ENCODE results near the gene SLC22A4.
A peak's percentile ranks its signal among the peaks of the same experiment; 100 is the strongest.

Gene SLC22A4

GRCh38 chr5:132310141-132310834 is 16.1 kb downstream of the SLC22A4 start:
- no peaks in the 10 kb centered on the region for H3K27me3 ChIP-seq (ENCODE audit: control insufficient read depth, insufficient read depth, low read length)
- no peak overlapping the region for H3K9ac ChIP-seq (ENCODE audit: low read length)
- H3K36me3 ChIP-seq (ENCODE audit: control insufficient read depth, insufficient read depth, low read length) = no peaks in the 10 kb centered on the region
- no peaks in the 10 kb centered on the region; the same call in 1 of the 2 replicates for H3K4me1 ChIP-seq (ENCODE audit: control insufficient read depth, insufficient read depth, low read length)
- H3K27ac ChIP-seq (ENCODE audit: low read depth, low read length) = no peak overlapping the region
- H3K9me3 ChIP-seq (ENCODE audit: control insufficient read depth, insufficient read depth, low read depth, low read length) = peaks cover 2% of the 10 kb centered on the region; the same call in 1 of the 2 replicates
- H3K4me3 ChIP-seq (ENCODE audit: low read depth, low read length) = no peak overlapping the region

DNA sequence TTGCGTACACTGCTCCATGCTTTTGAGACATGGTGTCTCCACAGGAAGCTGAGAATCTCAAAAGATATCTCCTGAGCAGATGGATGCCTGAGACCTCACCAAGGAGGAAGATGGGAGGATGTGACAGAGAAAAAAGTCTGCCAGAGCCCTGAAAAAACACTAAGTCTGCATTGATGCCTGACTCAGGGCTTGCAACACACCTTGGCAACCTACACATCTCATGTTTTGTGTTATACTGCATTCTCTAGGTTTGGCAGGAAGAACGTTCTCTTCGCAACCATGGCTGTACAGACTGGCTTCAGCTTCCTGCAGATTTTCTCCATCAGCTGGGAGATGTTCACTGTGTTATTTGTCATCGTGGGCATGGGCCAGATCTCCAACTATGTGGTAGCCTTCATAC is 19.2 kb downstream of the SLC22A4 start:
- Histone ChIP-seq H3K36me3 (ENCODE audit: control insufficient read depth, insufficient read depth, low read length) (no peaks in the 10 kb centered on the region), H3K9ac (ENCODE audit: low read length) (no peak overlapping the region), H3K4me3 (ENCODE audit: low read depth, low read length) (no peak overlapping the region), H3K9me3 (ENCODE audit: control insufficient read depth, insufficient read depth, low read depth, low read length) (no peaks in the 10 kb centered on the region), H3K4me1 (ENCODE audit: control insufficient read depth, insufficient read depth, low read length) (no peaks in the 10 kb centered on the region; the same call in 1 of the 2 replicates), H3K27me3 (ENCODE audit: control insufficient read depth, insufficient read depth, low read length) (no peaks in the 10 kb centered on the region), H3K27ac (ENCODE audit: low read depth, low read length) (no peak overlapping the region)

GRCh38 chr5:132313961-132314432 is 19.8 kb downstream of the SLC22A4 start:
- Histone ChIP-seq H3K27ac (ENCODE audit: low read depth, low read length) (no peak overlapping the region), H3K4me3 (ENCODE audit: low read depth, low read length) (no peak overlapping the region), H3K27me3 (ENCODE audit: control insufficient read depth, insufficient read depth, low read length) (no peaks in the 10 kb centered on the region), H3K9me3 (ENCODE audit: control insufficient read depth, insufficient read depth, low read depth, low read length) (no peaks in the 10 kb centered on the region), H3K9ac (ENCODE audit: low read length) (no peak overlapping the region), H3K36me3 (ENCODE audit: control insufficient read depth, insufficient read depth, low read length) (no peaks in the 10 kb centered on the region), H3K4me1 (ENCODE audit: control insufficient read depth, insufficient read depth, low read length) (no peaks in the 10 kb centered on the region; the same call in 1 of the 2 replicates)

GRCh38 chr5:132315529-132316067 is 21.4 kb downstream of the SLC22A4 start:
- Histone ChIP-seq H3K27ac (ENCODE audit: low read depth, low read length) (no peak overlapping the region), H3K9ac (ENCODE audit: low read length) (no peak overlapping the region), H3K4me1 (ENCODE audit: control insufficient read depth, insufficient read depth, low read length) (no peaks in the 10 kb centered on the region; the same call in 1 of the 2 replicates)

GRCh38 chr5:132319975-132320374 is 25.8 kb downstream of the SLC22A4 start:
- H3K36me3 ChIP-seq (ENCODE audit: control insufficient read depth, insufficient read depth, low read length) = no peaks in the 10 kb centered on the region

More at GRCh38 chr5:132315529-132316067, 21.4 kb downstream of the SLC22A4 start:
- Histone ChIP-seq H3K27me3 (ENCODE audit: control insufficient read depth, insufficient read depth, low read length) (no peaks in the 10 kb centered on the region), H3K9me3 (ENCODE audit: control insufficient read depth, insufficient read depth, low read depth, low read length) (no peaks in the 10 kb centered on the region), H3K36me3 (ENCODE audit: control insufficient read depth, insufficient read depth, low read length) (no peaks in the 10 kb centered on the region), H3K4me3 (ENCODE audit: low read depth, low read length) (no peak overlapping the region)

GRCh38 chr5:132321109-132321721 is 27.0 kb downstream of the SLC22A4 start:
- Histone ChIP-seq H3K27ac (ENCODE audit: low read depth, low read length) (no peak overlapping the region), H3K9ac (ENCODE audit: low read length) (no peak overlapping the region), H3K9me3 (ENCODE audit: control insufficient read depth, insufficient read depth, low read depth, low read length) (no peaks in the 10 kb centered on the region), H3K4me3 (ENCODE audit: low read depth, low read length) (no peak overlapping the region), H3K36me3 (ENCODE audit: control insufficient read depth, insufficient read depth, low read length) (no peaks in the 10 kb centered on the region), H3K4me1 (ENCODE audit: control insufficient read depth, insufficient read depth, low read length) (peaks cover 15% of the 10 kb centered on the region), H3K27me3 (ENCODE audit: control insufficient read depth, insufficient read depth, low read length) (no peaks in the 10 kb centered on the region)

More at GRCh38 chr5:132319975-132320374, 25.8 kb downstream of the SLC22A4 start:
- H3K27me3 ChIP-seq (ENCODE audit: control insufficient read depth, insufficient read depth, low read length) = no peaks in the 10 kb centered on the region
- no peaks in the 10 kb centered on the region for H3K9me3 ChIP-seq (ENCODE audit: control insufficient read depth, insufficient read depth, low read depth, low read length)
- H3K4me3 ChIP-seq (ENCODE audit: low read depth, low read length) = no peak overlapping the region
- H3K27ac ChIP-seq (ENCODE audit: low read depth, low read length) = no peak overlapping the region
- no peak overlapping the region for H3K9ac ChIP-seq (ENCODE audit: low read length)
- H3K4me1 ChIP-seq (ENCODE audit: control insufficient read depth, insufficient read depth, low read length) = peaks cover 15% of the 10 kb centered on the region

GRCh38 chr5:132322266-132322665 is 28.1 kb downstream of the SLC22A4 start:
- peak overlapping the region; percentile 39 for H3K4me3 ChIP-seq (ENCODE audit: low read depth, low read length)
- no peaks in the 10 kb centered on the region for H3K27me3 ChIP-seq (ENCODE audit: control insufficient read depth, insufficient read depth, low read length)
- H3K36me3 ChIP-seq (ENCODE audit: control insufficient read depth, insufficient read depth, low read length) = no peaks in the 10 kb centered on the region
- no peak overlapping the region for H3K27ac ChIP-seq (ENCODE audit: low read depth, low read length)
- H3K9ac ChIP-seq (ENCODE audit: low read length) = peak overlapping the region; percentile 41
- peaks cover 15% of the 10 kb centered on the region for H3K4me1 ChIP-seq (ENCODE audit: control insufficient read depth, insufficient read depth, low read length)
- H3K9me3 ChIP-seq (ENCODE audit: control insufficient read depth, insufficient read depth, low read depth, low read length) = no peaks in the 10 kb centered on the region

- H3K27me3 ChIP-seq (ENCODE audit: control insufficient read depth, insufficient read depth, low read length) = no peaks in the 10 kb centered on the region
- no peak overlapping the region for H3K4me3 ChIP-seq (ENCODE audit: low read depth, low read length)
- H3K9ac ChIP-seq (ENCODE audit: low read length) = no peak overlapping the region
- H3K36me3 ChIP-seq (ENCODE audit: control insufficient read depth, insufficient read depth, low read length) = no peaks in the 10 kb centered on the region
- no peak overlapping the region for H3K27ac ChIP-seq (ENCODE audit: low read depth, low read length)
- peaks cover 15% of the 10 kb centered on the region for H3K4me1 ChIP-seq (ENCODE audit: control insufficient read depth, insufficient read depth, low read length)
- no peaks in the 10 kb centered on the region for H3K9me3 ChIP-seq (ENCODE audit: control insufficient read depth, insufficient read depth, low read depth, low read length)
These were observed 29.0 kb downstream of the SLC22A4 start for GRCh38 chr5:132323202-132323601.

DNA sequence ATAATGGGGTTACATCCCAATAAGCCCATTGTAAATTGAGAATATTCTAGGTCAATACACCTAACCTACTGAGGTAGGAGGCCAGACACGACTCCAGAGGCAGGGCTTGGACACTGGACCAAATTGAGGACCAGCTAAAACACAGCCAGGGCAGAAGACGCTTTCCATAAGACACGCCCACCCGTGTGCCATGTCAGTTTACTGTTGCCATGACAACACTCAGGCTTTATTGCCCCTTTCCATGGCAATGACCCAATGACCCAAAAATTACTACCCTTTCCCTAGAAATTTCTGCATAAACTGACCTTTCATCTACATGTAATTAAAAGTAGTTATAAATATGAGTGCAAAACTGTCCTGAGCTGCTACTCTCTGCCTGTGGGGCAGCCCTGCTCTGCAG is 31.5 kb downstream of the SLC22A4 start:
- H3K9me3 ChIP-seq (ENCODE audit: control insufficient read depth, insufficient read depth, low read depth, low read length) = no peaks in the 10 kb centered on the region
- H3K27ac ChIP-seq (ENCODE audit: low read depth, low read length) = no peak overlapping the region
- H3K9ac ChIP-seq (ENCODE audit: low read length) = no peak overlapping the region
- peaks cover 15% of the 10 kb centered on the region for H3K4me1 ChIP-seq (ENCODE audit: control insufficient read depth, insufficient read depth, low read length)
- no peaks in the 10 kb centered on the region for H3K27me3 ChIP-seq (ENCODE audit: control insufficient read depth, insufficient read depth, low read length)
- no peak overlapping the region for H3K4me3 ChIP-seq (ENCODE audit: low read depth, low read length)
- H3K36me3 ChIP-seq (ENCODE audit: control insufficient read depth, insufficient read depth, low read length) = no peaks in the 10 kb centered on the region

DNA sequence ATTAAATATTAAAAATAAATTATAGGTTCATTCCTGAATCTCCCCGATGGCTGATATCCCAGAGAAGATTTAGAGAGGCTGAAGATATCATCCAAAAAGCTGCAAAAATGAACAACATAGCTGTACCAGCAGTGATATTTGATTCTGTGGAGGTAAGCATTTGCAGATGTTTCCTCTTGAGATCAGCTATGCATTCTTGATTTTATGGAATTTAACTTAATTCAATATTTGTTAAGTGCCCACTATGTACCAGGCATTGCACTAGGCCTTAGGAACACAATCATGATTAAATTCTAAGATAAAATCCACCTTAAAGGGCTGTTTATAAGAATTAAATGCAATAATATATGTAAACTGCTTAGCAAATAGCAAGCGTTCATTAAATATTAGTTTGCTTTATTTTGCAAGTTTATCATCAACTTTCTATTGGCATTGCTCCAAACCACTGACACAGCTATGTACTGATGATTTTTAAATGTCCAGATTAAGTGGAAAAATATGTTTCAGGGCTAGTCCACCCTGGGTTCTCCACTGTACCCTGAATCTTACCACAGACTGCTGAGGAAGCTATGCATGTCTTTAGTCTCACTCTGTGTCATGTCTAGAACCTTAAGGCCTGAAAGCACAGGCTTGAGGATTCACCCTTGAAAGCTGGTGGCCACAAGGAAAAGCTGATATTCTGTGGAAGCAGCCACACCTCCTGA is 33.2 kb downstream of the SLC22A4 start:
- Histone ChIP-seq H3K4me3 (ENCODE audit: low read depth, low read length) (no peak overlapping the region), H3K36me3 (ENCODE audit: control insufficient read depth, insufficient read depth, low read length) (no peaks in the 10 kb centered on the region), H3K9ac (ENCODE audit: low read length) (no peak overlapping the region), H3K27ac (ENCODE audit: low read depth, low read length) (no peak overlapping the region), H3K4me1 (ENCODE audit: control insufficient read depth, insufficient read depth, low read length) (peaks cover 9% of the 10 kb centered on the region), H3K9me3 (ENCODE audit: control insufficient read depth, insufficient read depth, low read depth, low read length) (no peaks in the 10 kb centered on the region), H3K27me3 (ENCODE audit: control insufficient read depth, insufficient read depth, low read length) (no peaks in the 10 kb centered on the region)

Measured in HUES6 (cell line).